CD4-positive, alpha-beta memory T cell (primary cell): ENCODE measurements around the gene CHORDC1. TPM values are rescaled to one million over a fixed set of nuclear protein-coding genes. Genes with fewer than 3 reads are reported as not detected.

ENCODE experiments used
- polyA plus RNA-seq, 2 donors: library from polyadenylated mRNA; unstranded; fragments of 300-500 nt; fragmentation: Illumina TruSeq; gene quantifications; one replicate each; pipeline ENCODE4 v1.2.3, GENCODE V29; 2021
- total RNA-seq, 2 experiments: library from RNA; stranded (reverse); gene quantifications; one replicate each; pipeline ENCODE4 v1.2.3, GENCODE V29; 2021

The CHORDC1 gene
- total and polyA plus RNA-seq, 4 experiments from 2014 or later, result 22.2 to 78.4 (median 58.9) TPM

Other genes with a start within 250 kb of the CHORDC1 start
- gene TRIM49C, start 191.9 kb downstream of the CHORDC1 start, total RNA-seq, result not detected
- gene TRIM49C, start 191.9 kb downstream of the CHORDC1 start, polyA plus RNA-seq, result not detected
- not detected for gene UBTFL1, start 137.1 kb downstream of the CHORDC1 start, total RNA-seq
- not detected for gene UBTFL1, start 137.1 kb downstream of the CHORDC1 start, polyA plus RNA-seq
- not detected for gene NAALAD2, start 88.4 kb downstream of the CHORDC1 start, total RNA-seq
- gene NAALAD2, start 88.4 kb downstream of the CHORDC1 start, polyA plus RNA-seq, result under 1 TPM in 1 of 2 donors, not detected in 1; 0.08 TPM